Head of caudate nucleus (tissue), 42 donors: ENCODE results near the gene TTC13.

Experiments used
- DNase-seq, 42 donors: peaks; one replicate each; pipeline versions ENCODE4 v3.0.0 to v3.0.0-alpha.2; 2020 to 2021; ENCODE audit warnings: mixed read lengths in 7 of 42
- intact Hi-C: fragments of 100-400 bp; cut with DNase I; formaldehyde crosslinking; loops from one replicate; pipeline ENCODE4 v1.15.0; 2022

Gene TTC13

GRCh38 chr1:230865062-230865817 lies 113.4 kb downstream of the TTC13 start:
- peak in 2 of 42 donors; percentile 28 to 52 for DNase-seq
- intact Hi-C loops = loop anchor here (5.0 kb wide), 1 partner anchor 52 kb away; no protein-coding TSS in a partner anchor

DNA sequence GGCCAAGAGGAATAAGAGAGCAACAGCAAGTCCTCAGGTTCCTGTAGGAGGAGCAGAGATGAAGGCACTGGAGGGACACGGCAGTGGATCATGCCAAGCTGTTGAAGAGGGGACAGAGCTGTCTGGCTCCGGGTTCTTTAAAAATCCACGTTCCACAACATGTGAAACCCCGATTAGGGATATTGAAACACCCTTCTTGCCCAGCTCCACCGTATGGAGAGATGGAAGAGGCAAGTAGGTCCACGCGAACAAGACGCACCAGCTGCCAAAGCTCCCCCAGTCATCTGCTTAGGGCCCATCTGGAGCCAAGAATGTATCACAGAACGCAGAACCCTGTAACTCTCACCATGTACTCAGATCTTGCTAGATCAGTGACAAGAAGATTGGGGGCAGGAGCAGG lies 114.2 kb downstream of the TTC13 start:
- peak in 2 of 42 donors; percentile 40 to 65 for DNase-seq
- intact Hi-C loops = no loop called here

- intact Hi-C loops = no loop called here
- DNase-seq = peak in 28 of 42 donors; percentile 21 to 71 (median 54)
Measured at GRCh38 chr1:230863449-230863848, 115.2 kb downstream of the TTC13 start.

DNA sequence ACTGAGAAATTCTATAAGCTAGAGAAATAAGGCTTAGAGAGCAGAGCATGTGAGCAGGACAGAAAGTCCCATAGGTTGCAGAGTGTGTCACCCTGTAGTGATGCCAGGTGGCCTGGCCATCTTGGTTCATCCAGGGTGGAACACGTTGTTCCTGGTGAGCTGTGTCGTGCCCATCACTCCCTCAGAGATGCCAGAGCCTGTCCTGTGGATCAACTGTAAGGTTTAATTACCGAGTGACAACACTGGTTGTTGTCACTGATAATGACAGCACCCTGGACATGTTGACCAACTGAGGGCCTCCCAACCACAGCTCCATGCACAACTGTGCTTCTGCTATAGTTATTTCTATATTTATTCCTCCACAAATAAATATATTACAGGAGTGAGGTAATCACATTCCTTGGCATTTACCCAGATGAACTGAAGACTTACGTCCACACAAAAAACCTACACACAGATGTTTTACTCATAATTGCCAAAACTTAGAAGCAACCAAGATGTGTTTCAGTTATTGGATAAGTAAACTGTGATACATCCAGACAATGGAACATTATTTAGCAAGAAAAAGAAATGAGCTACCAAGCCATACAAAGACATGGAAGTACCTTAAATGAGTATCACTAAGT lies 116.6 kb downstream of the TTC13 start:
- intact Hi-C loops = no loop called here
- no peak for DNase-seq

GRCh38 chr1:230861489-230861888 lies 117.2 kb downstream of the TTC13 start:
- intact Hi-C loops = no loop called here
- no peak for DNase-seq

GRCh38 chr1:230860617-230861384 lies 117.9 kb downstream of the TTC13 start:
- DNase-seq = no peak
- intact Hi-C loops = no loop called here

- DNase-seq = peak; percentile 61 to 95 (median 86)
- intact Hi-C loops = loop anchor here (2.0 kb wide), 1 partner anchor 52 kb away; no protein-coding TSS in a partner anchor
Measured at GRCh38 chr1:230858918-230859729, 119.5 kb downstream of the TTC13 start.

GRCh38 chr1:230858236-230858820 lies 120.3 kb downstream of the TTC13 start:
- intact Hi-C loops = loop anchor here (2.0 kb wide), 1 partner anchor 52 kb away; no protein-coding TSS in a partner anchor
- no peak for DNase-seq

DNA sequence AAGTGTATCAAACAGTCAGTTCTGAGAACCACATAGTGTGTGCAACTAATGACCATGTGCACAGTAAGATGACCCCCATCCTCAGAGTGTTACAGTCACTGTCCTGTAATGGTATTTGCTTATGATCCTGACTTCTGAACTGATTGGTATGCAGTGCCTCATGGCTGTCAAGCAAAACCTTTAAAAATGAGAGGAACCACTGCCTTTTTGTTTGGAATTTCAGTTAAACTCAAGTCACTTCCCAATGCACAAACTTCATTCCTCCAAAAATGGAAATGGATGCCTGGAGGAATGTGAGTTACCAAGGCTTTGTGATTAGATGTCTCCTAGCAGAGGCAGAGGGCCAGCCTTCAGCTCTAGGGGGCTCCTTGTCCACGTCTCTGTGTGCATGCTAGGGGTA lies 120.8 kb downstream of the TTC13 start:
- DNase-seq = no peak
- intact Hi-C loops = loop anchor here (2.0 kb wide), 1 partner anchor 51 kb away; no protein-coding TSS in a partner anchor

- DNase-seq = peak; percentile 61 to 96 (median 82)
- intact Hi-C loops = no loop called here
Measured at GRCh38 chr1:230857077-230857476, 121.6 kb downstream of the TTC13 start.
